Osteocyte (in vitro differentiated cells): ENCODE measurements around the gene FLYWCH1. TPM values are rescaled to one million over a fixed set of nuclear protein-coding genes. Genes with fewer than 3 reads are reported as not detected.

ENCODE experiments used
- DNase-seq: peaks from one replicate; pipeline ENCODE4 v3.0.0; 2021; ENCODE audit warnings: mixed read lengths; ENCODE audit not compliant: unreplicated experiment; ENCODE audit errors: extremely low spot score
- H3K27ac Mint-ChIP-seq: one replicate; pipeline ENCODE4 v1.8.0; 2021; ENCODE audit warnings: mild to moderate bottlenecking, mixed read lengths; ENCODE audit not compliant: unreplicated experiment
- H3K27me3 Mint-ChIP-seq: one replicate; pipeline ENCODE4 v1.8.0; 2021; ENCODE audit warnings: mixed read lengths; ENCODE audit not compliant: unreplicated experiment
- H3K36me3 Mint-ChIP-seq: one replicate; pipeline ENCODE4 v1.8.0; 2021; ENCODE audit warnings: mixed read lengths; ENCODE audit not compliant: unreplicated experiment
- H3K4me1 Mint-ChIP-seq: one replicate; pipeline ENCODE4 v1.8.0; 2021; ENCODE audit warnings: mixed read lengths; ENCODE audit not compliant: unreplicated experiment
- H3K4me3 Mint-ChIP-seq: one replicate; pipeline ENCODE4 v1.8.0; 2021; ENCODE audit warnings: mild to moderate bottlenecking, moderate library complexity, mixed read lengths; ENCODE audit not compliant: unreplicated experiment
- H3K9me3 Mint-ChIP-seq: one replicate; pipeline ENCODE4 v1.8.0; 2021; ENCODE audit warnings: mixed read lengths; ENCODE audit not compliant: unreplicated experiment
- CTCF ChIP-seq: fragments of 200-600 bp; sonication (generic); IDR thresholded peaks from 2 replicates; pipeline ENCODE4 v1.5.0; 2021; ENCODE audit warnings: antibody characterized with exemption, mild to moderate bottlenecking, moderate library complexity
- total RNA-seq: library from RNA; stranded (reverse); gene quantifications from 2 replicates; pipeline ENCODE4 v1.2.1, GENCODE V29; 2021

FLYWCH1 gene
- total RNA-seq, 1 donor from 2014 or later = 46.4 TPM

- no peak for DNase-seq
- Mint-ChIP-seq H3K9me3 (no peaks in the 10 kb centered on the region), H3K27me3 (no peaks in the 10 kb centered on the region), H3K4me3 (no peak overlapping the region), H3K36me3 (no peaks in the 10 kb centered on the region), H3K4me1 (peaks cover 14% of the 10 kb centered on the region), H3K27ac (no peak overlapping the region)
- no peak for TF ChIP-seq CTCF
Measured at GRCh38 chr16:2879854-2880508, 31.8 kb upstream of the FLYWCH1 start.

GRCh38 chr16:2881783-2882649 is 29.7 kb upstream of the FLYWCH1 start:
- no peaks in the 10 kb centered on the region for H3K36me3 Mint-ChIP-seq

GRCh38 chr16:2882650-2883457 is 28.9 kb upstream of the FLYWCH1 start, which contains the start of gene FLYWCH2:
FLYWCH2 (plus strand) TSS chr16:2883215; CDS start chr16:2896450, 13,235 bp downstream.
- DNase-seq = peak; percentile 100
- Mint-ChIP-seq H3K27me3 (no peaks in the 10 kb centered on the region), H3K36me3 (no peaks in the 10 kb centered on the region), H3K4me1 (peaks cover 15% of the 10 kb centered on the region), H3K27ac (peak within 1 kb of the TSS; percentile 98), H3K4me3 (peak within 1 kb of the TSS; percentile 87), H3K9me3 (no peaks in the 10 kb centered on the region)
- peak; percentile 18 for TF ChIP-seq CTCF

More at GRCh38 chr16:2881783-2882649, 29.7 kb upstream of the FLYWCH1 start:
- no peak for TF ChIP-seq CTCF
- Mint-ChIP-seq H3K27ac (peak overlapping the region; percentile 98), H3K4me1 (peaks cover 15% of the 10 kb centered on the region), H3K9me3 (no peaks in the 10 kb centered on the region), H3K4me3 (peak overlapping the region; percentile 87), H3K27me3 (no peaks in the 10 kb centered on the region)
- DNase-seq = no peak

GRCh38 chr16:2883458-2883908 is 28.2 kb upstream of the FLYWCH1 start:
- H3K27ac Mint-ChIP-seq = peak overlapping the region; percentile 81
- H3K9me3 Mint-ChIP-seq = no peaks in the 10 kb centered on the region
- no peak for TF ChIP-seq CTCF
- H3K27me3 Mint-ChIP-seq = no peaks in the 10 kb centered on the region
- no peak for DNase-seq
- H3K4me1 Mint-ChIP-seq = peaks cover 15% of the 10 kb centered on the region
- peak overlapping the region; percentile 87 for H3K4me3 Mint-ChIP-seq
- H3K36me3 Mint-ChIP-seq = no peaks in the 10 kb centered on the region
